ENCODE measurements around the gene DGKQ. TPM values are rescaled to one million over a fixed set of nuclear protein-coding genes. Genes with fewer than 3 reads are reported as not detected.

Gene DGKQ
- total RNA-seq, 2 experiments from 2014 or later: 17.6 to 19.2 TPM

DNA sequence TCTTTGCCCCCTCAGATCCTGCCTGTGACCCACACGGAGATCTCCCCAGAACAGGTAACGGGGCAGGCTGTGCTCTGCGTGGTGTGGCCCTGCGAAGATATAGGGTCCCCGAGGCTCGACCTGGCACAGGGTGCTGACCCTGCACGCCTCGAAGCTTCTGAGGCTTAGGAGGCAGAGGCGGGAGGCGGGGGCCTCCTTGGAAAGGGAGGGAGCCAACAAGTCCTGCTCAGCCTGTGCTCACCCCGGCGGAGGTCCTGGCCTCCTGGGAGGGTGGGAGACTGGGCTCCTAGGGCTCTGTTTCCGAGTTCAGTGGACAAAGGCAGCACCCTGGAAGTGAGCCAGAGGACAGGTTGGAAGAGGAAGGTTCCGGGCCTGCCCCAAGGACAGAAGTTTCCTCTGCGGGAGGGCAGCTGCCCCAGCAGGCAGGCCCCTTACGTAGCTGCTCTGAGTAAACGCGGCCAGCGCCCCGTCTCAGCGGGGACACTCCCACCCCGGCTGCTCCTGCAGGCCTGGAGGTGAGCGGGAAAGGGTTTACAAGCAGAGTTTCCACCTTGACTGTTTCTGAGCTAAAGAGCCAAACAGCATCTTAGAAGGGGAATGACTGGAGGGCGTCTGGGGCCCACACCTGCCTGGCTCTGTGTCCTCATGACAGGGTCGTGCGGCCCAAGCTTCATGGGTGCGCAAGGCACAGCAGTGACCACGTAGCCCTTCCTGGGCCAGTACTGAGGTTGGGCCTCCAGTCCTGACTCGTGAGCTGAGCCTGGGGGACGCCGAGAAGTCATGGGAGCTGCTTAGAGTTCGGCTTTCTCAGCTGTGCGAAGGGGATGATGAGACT, 25.1 kb downstream of the DGKQ start:
- ATAC-seq (ENCODE audit: poor library complexity): no peak
- CTCF ChIA-PET: no interaction called here

DNA sequence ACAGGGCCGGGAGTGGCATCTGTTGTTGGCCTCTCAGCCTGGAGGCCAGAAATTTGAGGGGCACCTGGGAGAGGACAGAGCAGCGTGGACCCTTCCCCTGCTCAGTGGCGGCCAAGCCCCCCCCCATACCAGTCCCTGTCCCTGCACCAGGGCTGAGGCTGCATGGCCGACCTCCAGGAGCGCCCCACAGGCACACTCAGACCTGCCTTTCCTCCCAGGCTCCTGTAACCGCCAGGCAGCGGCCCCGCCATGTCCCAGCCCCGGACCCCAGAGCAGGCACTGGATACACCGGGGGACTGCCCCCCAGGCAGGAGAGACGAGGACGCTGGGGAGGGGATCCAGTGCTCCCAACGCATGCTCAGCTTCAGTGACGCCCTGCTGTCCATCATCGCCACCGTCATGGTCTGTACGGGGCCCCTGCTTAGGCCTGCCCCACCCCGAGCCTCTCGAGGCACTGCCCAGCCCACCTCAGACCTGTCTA, 25.8 kb downstream of the DGKQ start:
- no peak overlapping the region for H3K27ac ChIP-seq (ENCODE audit: low read depth in 1 of 2, low read length in 2 of 2)
- no peaks in the 10 kb centered on the region for H3K9me3 ChIP-seq (ENCODE audit: control insufficient read depth in 1 of 2, insufficient read depth in 1 of 2, low read length in 2 of 2)
- ChIA-PET POLR2A (no interaction called here), CTCF (no interaction called here)
- no peak overlapping the region for H3K4me3 ChIP-seq (ENCODE audit: low read length)
- Mint-ChIP-seq H3K4me3 (no peak overlapping the region), H3K4me1 (ENCODE audit: low read depth) (no peaks in the 10 kb centered on the region), H3K27me3 (no peaks in the 10 kb centered on the region), H3K9me3 (no peaks in the 10 kb centered on the region), H3K36me3 (ENCODE audit: low read depth) (peaks cover 8% of the 10 kb centered on the region), H3K27ac (no peak overlapping the region)
- DNase-seq: no peak
- intact Hi-C loops (cut with DNase I, micrococcal nuclease): no loop called here
- TF ChIP-seq, protein P1, sequence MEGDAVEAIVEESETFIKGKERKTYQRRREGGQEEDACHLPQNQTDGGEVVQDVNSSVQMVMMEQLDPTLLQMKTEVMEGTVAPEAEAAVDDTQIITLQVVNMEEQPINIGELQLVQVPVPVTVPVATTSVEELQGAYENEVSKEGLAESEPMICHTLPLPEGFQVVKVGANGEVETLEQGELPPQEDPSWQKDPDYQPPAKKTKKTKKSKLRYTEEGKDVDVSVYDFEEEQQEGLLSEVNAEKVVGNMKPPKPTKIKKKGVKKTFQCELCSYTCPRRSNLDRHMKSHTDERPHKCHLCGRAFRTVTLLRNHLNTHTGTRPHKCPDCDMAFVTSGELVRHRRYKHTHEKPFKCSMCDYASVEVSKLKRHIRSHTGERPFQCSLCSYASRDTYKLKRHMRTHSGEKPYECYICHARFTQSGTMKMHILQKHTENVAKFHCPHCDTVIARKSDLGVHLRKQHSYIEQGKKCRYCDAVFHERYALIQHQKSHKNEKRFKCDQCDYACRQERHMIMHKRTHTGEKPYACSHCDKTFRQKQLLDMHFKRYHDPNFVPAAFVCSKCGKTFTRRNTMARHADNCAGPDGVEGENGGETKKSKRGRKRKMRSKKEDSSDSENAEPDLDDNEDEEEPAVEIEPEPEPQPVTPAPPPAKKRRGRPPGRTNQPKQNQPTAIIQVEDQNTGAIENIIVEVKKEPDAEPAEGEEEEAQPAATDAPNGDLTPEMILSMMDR (IDR thresholded peaks at IDR 0.05): no peak
- H3K4me1 ChIP-seq (ENCODE audit: insufficient read depth, low read length): peaks cover 5% of the 10 kb centered on the region
- no peaks in the 10 kb centered on the region for H3K27me3 ChIP-seq (ENCODE audit: control insufficient read depth in 1 of 2, insufficient read depth in 2 of 2, low read length in 2 of 2)
- H3K36me3 ChIP-seq (ENCODE audit: insufficient read depth, low read length): no peaks in the 10 kb centered on the region
- ATAC-seq (ENCODE audit: poor library complexity): no peak

More for the DNA sequence above, 25.1 kb downstream of the DGKQ start:
- H3K27ac Mint-ChIP-seq: no peak overlapping the region
- Histone ChIP-seq H3K36me3 (ENCODE audit: insufficient read depth, low read length) (peaks cover 2% of the 10 kb centered on the region), H3K9me3 (ENCODE audit: control insufficient read depth in 1 of 2, insufficient read depth in 1 of 2, low read length in 2 of 2) (no peaks in the 10 kb centered on the region), H3K27me3 (ENCODE audit: control insufficient read depth in 1 of 2, insufficient read depth in 2 of 2, low read length in 2 of 2) (no peaks in the 10 kb centered on the region), H3K27ac (ENCODE audit: low read depth in 1 of 2, low read length in 2 of 2) (no peak overlapping the region), H3K4me3 (ENCODE audit: low read length) (no peak overlapping the region), H3K4me1 (ENCODE audit: insufficient read depth, low read length) (peaks cover 5% of the 10 kb centered on the region)
- TF ChIP-seq, protein P1 (IDR thresholded peaks at IDR 0.05): no peak
- peaks cover 12% of the 10 kb centered on the region for H3K36me3 Mint-ChIP-seq (ENCODE audit: low read depth)
- H3K9me3 Mint-ChIP-seq: no peaks in the 10 kb centered on the region
- no peaks in the 10 kb centered on the region for H3K27me3 Mint-ChIP-seq
- POLR2A ChIA-PET: no interaction called here
- H3K4me1 Mint-ChIP-seq (ENCODE audit: low read depth): no peaks in the 10 kb centered on the region
- peak in 1 of 14 experiments; percentile 6 for DNase-seq
- intact Hi-C loops (cut with DNase I, micrococcal nuclease): no loop called here
- H3K4me3 Mint-ChIP-seq: no peak overlapping the region

DNA sequence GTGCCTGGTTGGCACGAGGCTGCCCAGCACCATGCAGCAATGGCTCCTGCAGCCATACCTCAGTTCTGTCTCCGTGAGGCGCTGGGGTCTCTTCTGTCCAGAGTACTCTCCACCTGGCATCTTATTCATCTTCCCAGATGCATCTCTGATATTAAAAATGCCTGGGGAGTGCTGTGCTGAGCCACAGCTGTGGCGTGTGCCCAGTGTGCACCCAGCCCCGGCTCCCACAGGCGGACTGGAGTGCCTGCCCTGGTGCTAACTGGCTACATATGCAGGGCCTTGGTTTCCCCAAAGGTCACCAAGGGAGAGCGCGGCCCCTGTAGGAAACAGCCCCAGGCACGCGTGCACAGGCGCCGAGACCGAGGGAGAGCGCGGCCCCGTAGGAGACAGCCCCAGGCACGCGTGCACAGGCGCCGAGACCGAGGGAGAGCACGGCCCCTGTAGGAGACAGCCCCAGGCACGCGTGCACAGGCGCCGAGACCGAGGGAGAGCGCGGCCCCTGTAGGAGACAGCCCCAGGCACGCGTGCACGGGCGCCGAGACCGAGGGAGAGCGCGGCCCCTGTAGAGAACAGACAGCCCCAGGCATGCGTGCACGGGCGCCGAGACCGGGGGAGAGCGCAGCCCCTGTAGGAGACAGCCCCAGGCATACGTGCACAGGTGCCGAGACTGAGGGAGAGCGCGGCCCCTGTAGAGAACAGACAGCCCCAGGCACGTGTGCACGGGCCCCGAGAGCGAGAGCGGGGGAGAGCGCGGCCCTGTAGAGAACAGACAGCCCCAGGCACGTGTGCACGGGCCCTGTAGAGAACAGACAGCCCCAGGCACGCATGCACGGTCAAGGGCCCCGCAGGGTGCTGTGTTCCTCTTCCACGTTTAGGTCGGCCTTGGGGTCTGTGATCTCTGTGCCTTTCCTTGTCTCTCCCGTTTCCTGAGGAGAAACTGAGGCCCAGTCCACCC, 26.6 kb downstream of the DGKQ start:
- intact Hi-C loops (cut with DNase I, micrococcal nuclease): no loop called here
- POLR2A ChIA-PET: no interaction called here
- TF ChIP-seq, protein P1 (IDR thresholded peaks at IDR 0.05): no peak
- H3K36me3 Mint-ChIP-seq (ENCODE audit: low read depth): peaks cover 8% of the 10 kb centered on the region
- ATAC-seq (ENCODE audit: poor library complexity) (no peak), DNase-seq (no peak)
- Histone ChIP-seq H3K4me1 (ENCODE audit: insufficient read depth, low read length) (peaks cover 5% of the 10 kb centered on the region), H3K4me3 (ENCODE audit: low read length) (no peak overlapping the region), H3K9me3 (ENCODE audit: control insufficient read depth in 1 of 2, insufficient read depth in 1 of 2, low read length in 2 of 2) (no peaks in the 10 kb centered on the region), H3K36me3 (ENCODE audit: insufficient read depth, low read length) (no peaks in the 10 kb centered on the region), H3K27me3 (ENCODE audit: control insufficient read depth in 1 of 2, insufficient read depth in 2 of 2, low read length in 2 of 2) (no peaks in the 10 kb centered on the region), H3K27ac (ENCODE audit: low read depth in 1 of 2, low read length in 2 of 2) (no peak overlapping the region)
- H3K27me3 Mint-ChIP-seq: no peaks in the 10 kb centered on the region
- no peak overlapping the region for H3K4me3 Mint-ChIP-seq
- no peak overlapping the region for H3K27ac Mint-ChIP-seq
- H3K4me1 Mint-ChIP-seq (ENCODE audit: low read depth): no peaks in the 10 kb centered on the region
- CTCF ChIA-PET: no interaction called here
- H3K9me3 Mint-ChIP-seq: no peaks in the 10 kb centered on the region
